GM19099 (cell line): ENCODE measurements around the gene SYNE3.

Source experiments
- POLR2A ChIP-seq: IDR thresholded peaks from 3 replicates; pipeline ENCODE4 v1.6.1; 2011; ENCODE audit warnings: low read depth; ENCODE audit not compliant: insufficient read length; ENCODE audit errors: extremely low read depth

SYNE3 gene

GRCh38 chr14:95496111-95496681 lies 20.3 kb downstream of the SYNE3 start:
- TF ChIP-seq POLR2A: no peak

GRCh38 chr14:95495538-95496025 lies 20.9 kb downstream of the SYNE3 start:
- TF ChIP-seq POLR2A: peak; percentile 61

- no peak for TF ChIP-seq POLR2A
Observed at GRCh38 chr14:95495076-95495475, 21.4 kb downstream of the SYNE3 start.

- no peak for TF ChIP-seq POLR2A
Observed at GRCh38 chr14:95494456-95494855, 22.0 kb downstream of the SYNE3 start.

GRCh38 chr14:95493976-95494375 lies 22.5 kb downstream of the SYNE3 start:
- no peak for TF ChIP-seq POLR2A

GRCh38 chr14:95493503-95493902 lies 22.9 kb downstream of the SYNE3 start:
- no peak for TF ChIP-seq POLR2A

GRCh38 chr14:95491936-95492608 lies 24.4 kb downstream of the SYNE3 start:
- no peak for TF ChIP-seq POLR2A

GRCh38 chr14:95490727-95491451 lies 25.6 kb downstream of the SYNE3 start:
- TF ChIP-seq POLR2A: no peak

GRCh38 chr14:95490138-95490509 lies 26.3 kb downstream of the SYNE3 start:
- no peak for TF ChIP-seq POLR2A

GRCh38 chr14:95489214-95490137 lies 27.0 kb downstream of the SYNE3 start:
- TF ChIP-seq POLR2A: no peak

- TF ChIP-seq POLR2A: no peak
Observed at GRCh38 chr14:95488376-95489213, 27.9 kb downstream of the SYNE3 start.

- TF ChIP-seq POLR2A: no peak
Observed at GRCh38 chr14:95487669-95488084, 28.8 kb downstream of the SYNE3 start.

- no peak for TF ChIP-seq POLR2A
Observed at GRCh38 chr14:95486875-95487668, 29.4 kb downstream of the SYNE3 start.
